HEK293 (cell line): ENCODE data around the gene COG3.

ENCODE experiments used
- CTCF ChIA-PET: fragments of 350-600 bp; formaldehyde crosslinking; extraction: SDS; loops from one replicate; lab custom pipeline; 2021; ENCODE audit warnings: antibody characterized with exemption; lab: Yijun Ruan, JAX
- POLR2A ChIA-PET: fragments of 300-600 bp; formaldehyde crosslinking; extraction: SDS; loops from one replicate; lab custom pipeline; 2020; ENCODE audit warnings: antibody characterized with exemption, inconsistent platforms; lab: Yijun Ruan, JAX
- H3K27ac ChIP-seq: fragments of 200-500 bp; sonication (Bioruptor generic); 2 replicates; pipeline ENCODE4 v1.5.1; 2014; ENCODE audit warnings: low read depth, low read length, control low read depth, inconsistent platforms; ENCODE audit errors: extremely low read depth
- H3K36me3 ChIP-seq, 2 experiments: fragments of 200-500 bp in 1 of 2; sonication (Bioruptor generic) in 1 of 2; 1 replicate in 1 of 2; 2 replicates in 1 of 2; pipeline ENCODE4 v1.5.1; 2014 to 2017; ENCODE audit warnings: inconsistent platforms in 2 of 2, low read length in 2 of 2; ENCODE audit not compliant: control insufficient read depth in 2 of 2, insufficient read depth in 1 of 2
- H3K4me1 ChIP-seq: fragments of 200-500 bp; sonication (Bioruptor generic); 2 replicates; pipeline ENCODE4 v1.5.1; 2014; ENCODE audit warnings: mild to moderate bottlenecking, low read length, inconsistent platforms; ENCODE audit not compliant: control insufficient read depth, insufficient read depth
- H3K4me3 ChIP-seq: 2 replicates; pipeline ENCODE4 v1.5.1; 2011; ENCODE audit warnings: low read depth, mild to moderate bottlenecking, control low read depth, low read length, moderate library complexity
- H3K9me3 ChIP-seq: fragments of 200-500 bp; sonication (Bioruptor generic); 2 replicates; pipeline ENCODE4 v1.5.1; 2014; ENCODE audit warnings: low read depth, low read length, inconsistent platforms; ENCODE audit not compliant: control insufficient read depth, insufficient read depth
- BCL11B ChIP-seq: fragments of 450-650 bp; formaldehyde crosslinking; IDR thresholded peaks from 2 replicates; pipeline ENCODE4 v1.5.1; 2016; ENCODE audit warnings: low read depth, missing biosample characterization, missing genetic modification characterization
- GFI1B ChIP-seq: fragments of 450-650 bp; formaldehyde crosslinking; IDR thresholded peaks from 2 replicates; pipeline ENCODE4 v1.5.1; 2016; ENCODE audit warnings: missing biosample characterization, missing genetic modification characterization
- HOXC10 ChIP-seq: sonication (generic); formaldehyde crosslinking; IDR thresholded peaks from 2 replicates; pipeline ENCODE4 v1.8.1; 2023; ENCODE audit warnings: mild to moderate bottlenecking, missing genetic modification reagents
- KLF17 ChIP-seq: fragments of 450-650 bp; formaldehyde crosslinking; IDR thresholded peaks from 2 replicates; pipeline ENCODE4 v1.5.1; 2016; ENCODE audit warnings: missing biosample characterization, missing genetic modification characterization
- MZF1 ChIP-seq: fragments of 450-650 bp; formaldehyde crosslinking; IDR thresholded peaks from 2 replicates; pipeline ENCODE4 v1.5.1; 2017; ENCODE audit warnings: missing biosample characterization, missing genetic modification characterization, borderline replicate concordance
- RBAK ChIP-seq: fragments of 450-650 bp; formaldehyde crosslinking; IDR thresholded peaks from 2 replicates; pipeline ENCODE4 v1.5.1; 2016; ENCODE audit warnings: missing biosample characterization, missing genetic modification characterization
- SETDB1 ChIP-seq: IDR thresholded peaks from one replicate; pipeline ENCODE4 v1.6.1; 2017; ENCODE audit warnings: mild to moderate bottlenecking, low read length, moderate library complexity, mixed read lengths; ENCODE audit not compliant: insufficient read length
- SP2 ChIP-seq: fragments of 450-650 bp; formaldehyde crosslinking; IDR thresholded peaks from 2 replicates; pipeline ENCODE4 v1.5.1; 2016; ENCODE audit warnings: missing biosample characterization, missing genetic modification characterization
- ZBTB7A ChIP-seq: fragments of 450-650 bp; formaldehyde crosslinking; IDR thresholded peaks from 2 replicates; pipeline ENCODE4 v1.5.1; 2016; ENCODE audit warnings: low read depth, missing biosample characterization, missing genetic modification characterization
- ZEB2 ChIP-seq: fragments of 450-650 bp; formaldehyde crosslinking; IDR thresholded peaks from 2 replicates; pipeline ENCODE4 v1.5.1; 2016; ENCODE audit warnings: missing biosample characterization, missing genetic modification characterization
- ZFP37 ChIP-seq: fragments of 450-650 bp; formaldehyde crosslinking; IDR thresholded peaks from 2 replicates; pipeline ENCODE4 v1.5.1; 2016; ENCODE audit warnings: missing biosample characterization, missing genetic modification characterization
- ZFP69B ChIP-seq: fragments of 450-650 bp; formaldehyde crosslinking; IDR thresholded peaks from 2 replicates; pipeline ENCODE4 v1.5.1; 2016; ENCODE audit warnings: missing biosample characterization, missing genetic modification characterization
- ZNF155 ChIP-seq: fragments of 450-650 bp; formaldehyde crosslinking; IDR thresholded peaks from 2 replicates; pipeline ENCODE4 v1.5.1; 2016; ENCODE audit warnings: missing biosample characterization, missing genetic modification characterization
- ZNF202 ChIP-seq: fragments of 450-650 bp; formaldehyde crosslinking; IDR thresholded peaks from 2 replicates; pipeline ENCODE4 v1.5.1; 2016; ENCODE audit warnings: missing biosample characterization, missing genetic modification characterization, borderline replicate concordance
- ZNF211 ChIP-seq: fragments of 450-650 bp; formaldehyde crosslinking; IDR thresholded peaks from 2 replicates; pipeline ENCODE4 v1.5.1; 2016; ENCODE audit warnings: low read depth, missing biosample characterization, missing genetic modification characterization
- ZNF335 ChIP-seq: fragments of 450-650 bp; formaldehyde crosslinking; conservative IDR thresholded peaks from 2 replicates; pipeline ENCODE4 v1.5.1; 2016; ENCODE audit warnings: missing biosample characterization, missing genetic modification characterization
- ZNF354C ChIP-seq: fragments of 450-650 bp; formaldehyde crosslinking; IDR thresholded peaks from 2 replicates; pipeline ENCODE4 v1.5.1; 2016; ENCODE audit warnings: missing biosample characterization, missing genetic modification characterization, low read depth, borderline replicate concordance
- ZNF37A ChIP-seq: fragments of 450-650 bp; IDR thresholded peaks from 2 replicates; pipeline ENCODE4 v1.5.1; 2018; ENCODE audit warnings: missing biosample characterization, missing genetic modification characterization
- ZNF426 ChIP-seq: fragments of 450-650 bp; formaldehyde crosslinking; IDR thresholded peaks from 2 replicates; pipeline ENCODE4 v1.5.1; 2017; ENCODE audit warnings: missing biosample characterization, missing genetic modification characterization, mild to moderate bottlenecking, inconsistent platforms, moderate library complexity
- ZNF549 ChIP-seq: fragments of 450-650 bp; IDR thresholded peaks from 2 replicates; pipeline ENCODE4 v1.5.1; 2018; ENCODE audit warnings: missing biosample characterization, missing genetic modification characterization, mild to moderate bottlenecking, inconsistent platforms, moderate library complexity
- ZNF571 ChIP-seq: fragments of 450-650 bp; formaldehyde crosslinking; IDR thresholded peaks from 2 replicates; pipeline ENCODE4 v1.5.0; 2017; ENCODE audit warnings: missing biosample characterization, missing genetic modification characterization
- ZNF580 ChIP-seq: fragments of 450-650 bp; formaldehyde crosslinking; IDR thresholded peaks from 2 replicates; pipeline ENCODE4 v1.5.1; 2016; ENCODE audit warnings: missing biosample characterization, missing genetic modification characterization
- ZNF585B ChIP-seq: fragments of 450-650 bp; formaldehyde crosslinking; IDR thresholded peaks from 2 replicates; pipeline ENCODE4 v1.5.1; 2016; ENCODE audit warnings: missing biosample characterization, missing genetic modification characterization
- ZNF610 ChIP-seq: fragments of 450-650 bp; formaldehyde crosslinking; IDR thresholded peaks from 2 replicates; pipeline ENCODE4 v1.5.1; 2016; ENCODE audit warnings: missing biosample characterization, missing genetic modification characterization, borderline replicate concordance
- ZNF623 ChIP-seq: fragments of 450-650 bp; formaldehyde crosslinking; IDR thresholded peaks from 2 replicates; pipeline ENCODE4 v1.5.1; 2016; ENCODE audit warnings: missing biosample characterization, missing genetic modification characterization
- ZNF747 ChIP-seq: fragments of 450-650 bp; formaldehyde crosslinking; IDR thresholded peaks from 2 replicates; pipeline ENCODE4 v1.5.1; 2016; ENCODE audit warnings: missing biosample characterization, missing genetic modification characterization
- ZSCAN18 ChIP-seq: fragments of 450-650 bp; formaldehyde crosslinking; IDR thresholded peaks from 2 replicates; pipeline ENCODE4 v1.5.1; 2016; ENCODE audit warnings: missing biosample characterization, missing genetic modification characterization
- ZSCAN30 ChIP-seq: fragments of 450-650 bp; IDR thresholded peaks from 2 replicates; pipeline ENCODE4 v1.5.1; 2018; ENCODE audit warnings: missing biosample characterization, mild to moderate bottlenecking, missing genetic modification characterization, moderate library complexity
- TF ChIP-seq, protein P1 (sequence below): fragments of 450-650 bp; formaldehyde crosslinking; IDR thresholded peaks from 2 replicates; pipeline ENCODE4 v1.5.1; 2016; ENCODE audit warnings: missing biosample characterization, missing genetic modification characterization
- TF ChIP-seq, protein P2 (sequence below): fragments of 450-650 bp; formaldehyde crosslinking; IDR thresholded peaks from 2 replicates; pipeline ENCODE4 v1.5.1; 2016; ENCODE audit warnings: missing biosample characterization, missing genetic modification characterization
- TF ChIP-seq, protein P3 (sequence below): IDR thresholded peaks from 2 replicates; pipeline ENCODE4 v1.6.1; 2011; ENCODE audit warnings: mild to moderate bottlenecking, low read depth, low read length, borderline replicate concordance

COG3 gene

DNA sequence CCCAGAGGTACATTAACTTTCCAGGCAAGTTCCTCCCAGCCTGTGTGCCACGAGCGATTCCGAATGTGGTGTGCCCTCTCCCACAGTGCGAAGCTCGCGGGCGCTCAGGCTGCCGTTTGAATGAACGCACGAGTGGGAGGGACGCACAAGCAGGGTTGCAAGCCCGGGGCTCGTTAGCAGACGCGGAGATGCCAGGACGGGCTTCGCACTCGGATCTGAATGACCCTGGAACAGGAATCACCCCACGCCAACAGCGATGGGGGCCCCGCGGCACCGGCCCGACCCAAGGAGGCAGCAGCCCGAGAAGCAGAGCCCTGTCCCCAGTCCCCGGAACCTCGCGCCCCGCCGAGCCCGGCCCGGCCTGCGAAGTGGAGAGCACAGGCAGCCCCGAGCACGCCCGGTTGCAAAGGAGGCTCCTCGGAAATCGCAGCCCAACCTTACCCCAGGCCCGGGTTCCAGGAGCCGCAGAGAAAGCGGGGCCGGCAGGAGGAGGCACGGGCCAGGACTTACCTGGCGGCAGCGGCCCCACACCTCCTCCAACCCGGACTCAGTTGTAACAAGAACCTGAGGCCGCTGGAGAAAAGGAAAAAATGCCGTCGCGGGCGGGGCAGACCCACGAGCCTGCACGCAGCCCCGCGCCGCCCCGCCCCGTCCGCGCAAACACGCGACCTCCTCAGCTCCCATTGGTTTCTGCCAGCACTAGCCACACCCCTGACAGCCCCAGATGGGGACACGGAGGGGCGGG is 46.8 kb upstream of the COG3 start, which contains the start of gene SLC25A30:
TSS of gene SLC25A30 (minus strand) at position 584 of the 745 bp plus-strand sequence. CDS start 6,948 bp downstream, outside the sequence.
- ChIA-PET CTCF (interaction anchor here (0.7 to 1.1 kb wide), 2 partner anchors 9 to 278 kb away, joined by 3 to 4 read pairs; no protein-coding TSS in a partner anchor), POLR2A (interaction anchor here (0.6 to 1.9 kb wide), 7 partner anchors 11 to 472 kb away, joined by 3 to 7 read pairs (median 3); partner anchors contain the start of genes COG3 and TPT1)
- Histone ChIP-seq H3K27ac (peak within 1 kb of the TSS; percentile 77), H3K4me3 (peak within 1 kb of the TSS; percentile 70), H3K9me3 (no peaks in the 10 kb centered on the region), H3K4me1 (no peaks in the 10 kb centered on the region), H3K36me3 (no peaks in the 10 kb centered on the region)
- TF ChIP-seq GFI1B (tag by site-specific recombination) (no peak), ZNF623 (tag by site-specific recombination) (no peak), ZNF354C (tag by site-specific recombination) (no peak), ZFP37 (peak; percentile 83), ZNF426 (tag by site-specific recombination) (no peak), ZNF202 (tag by site-specific recombination) (no peak), SETDB1 (no peak), ZNF580 (tag by site-specific recombination) (no peak), ZSCAN30 (peak; percentile 88), ZNF610 (tag by site-specific recombination) (no peak), ZSCAN18 (tag by site-specific recombination) (no peak), ZEB2 (peak; percentile 85; the same call in 1 of the 2 replicates), RBAK (no peak), ZNF571 (tag by site-specific recombination) (no peak), ZNF747 (no peak), HOXC10 (no peak), ZNF585B (tag by site-specific recombination) (no peak), MZF1 (no peak), ZNF155 (no peak), ZNF211 (tag by site-specific recombination) (no peak), ZFP69B (tag by site-specific recombination) (no peak; the same call in 1 of the 2 replicates), ZNF549 (no peak), ZNF335 (tag by site-specific recombination) (peak; percentile 70; the same call in 1 of the 2 replicates), ZBTB7A (tag by site-specific recombination) (peak; percentile 26; the same call in 1 of the 2 replicates), SP2 (peak; percentile 93), ZNF37A (no peak), BCL11B (tag by site-specific recombination) (no peak), KLF17 (tag by site-specific recombination) (no peak; the same call in none of the 2 replicates)
- TF ChIP-seq, protein P1, sequence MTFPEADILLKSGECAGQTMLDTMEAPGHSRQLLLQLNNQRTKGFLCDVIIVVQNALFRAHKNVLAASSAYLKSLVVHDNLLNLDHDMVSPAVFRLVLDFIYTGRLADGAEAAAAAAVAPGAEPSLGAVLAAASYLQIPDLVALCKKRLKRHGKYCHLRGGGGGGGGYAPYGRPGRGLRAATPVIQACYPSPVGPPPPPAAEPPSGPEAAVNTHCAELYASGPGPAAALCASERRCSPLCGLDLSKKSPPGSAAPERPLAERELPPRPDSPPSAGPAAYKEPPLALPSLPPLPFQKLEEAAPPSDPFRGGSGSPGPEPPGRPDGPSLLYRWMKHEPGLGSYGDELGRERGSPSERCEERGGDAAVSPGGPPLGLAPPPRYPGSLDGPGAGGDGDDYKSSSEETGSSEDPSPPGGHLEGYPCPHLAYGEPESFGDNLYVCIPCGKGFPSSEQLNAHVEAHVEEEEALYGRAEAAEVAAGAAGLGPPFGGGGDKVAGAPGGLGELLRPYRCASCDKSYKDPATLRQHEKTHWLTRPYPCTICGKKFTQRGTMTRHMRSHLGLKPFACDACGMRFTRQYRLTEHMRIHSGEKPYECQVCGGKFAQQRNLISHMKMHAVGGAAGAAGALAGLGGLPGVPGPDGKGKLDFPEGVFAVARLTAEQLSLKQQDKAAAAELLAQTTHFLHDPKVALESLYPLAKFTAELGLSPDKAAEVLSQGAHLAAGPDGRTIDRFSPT: peak; percentile 1; the same call in 1 of the 2 replicates
- TF ChIP-seq, protein P2, sequence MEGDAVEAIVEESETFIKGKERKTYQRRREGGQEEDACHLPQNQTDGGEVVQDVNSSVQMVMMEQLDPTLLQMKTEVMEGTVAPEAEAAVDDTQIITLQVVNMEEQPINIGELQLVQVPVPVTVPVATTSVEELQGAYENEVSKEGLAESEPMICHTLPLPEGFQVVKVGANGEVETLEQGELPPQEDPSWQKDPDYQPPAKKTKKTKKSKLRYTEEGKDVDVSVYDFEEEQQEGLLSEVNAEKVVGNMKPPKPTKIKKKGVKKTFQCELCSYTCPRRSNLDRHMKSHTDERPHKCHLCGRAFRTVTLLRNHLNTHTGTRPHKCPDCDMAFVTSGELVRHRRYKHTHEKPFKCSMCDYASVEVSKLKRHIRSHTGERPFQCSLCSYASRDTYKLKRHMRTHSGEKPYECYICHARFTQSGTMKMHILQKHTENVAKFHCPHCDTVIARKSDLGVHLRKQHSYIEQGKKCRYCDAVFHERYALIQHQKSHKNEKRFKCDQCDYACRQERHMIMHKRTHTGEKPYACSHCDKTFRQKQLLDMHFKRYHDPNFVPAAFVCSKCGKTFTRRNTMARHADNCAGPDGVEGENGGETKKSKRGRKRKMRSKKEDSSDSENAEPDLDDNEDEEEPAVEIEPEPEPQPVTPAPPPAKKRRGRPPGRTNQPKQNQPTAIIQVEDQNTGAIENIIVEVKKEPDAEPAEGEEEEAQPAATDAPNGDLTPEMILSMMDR (tag by site-specific recombination): no peak
- TF ChIP-seq, protein P3, sequence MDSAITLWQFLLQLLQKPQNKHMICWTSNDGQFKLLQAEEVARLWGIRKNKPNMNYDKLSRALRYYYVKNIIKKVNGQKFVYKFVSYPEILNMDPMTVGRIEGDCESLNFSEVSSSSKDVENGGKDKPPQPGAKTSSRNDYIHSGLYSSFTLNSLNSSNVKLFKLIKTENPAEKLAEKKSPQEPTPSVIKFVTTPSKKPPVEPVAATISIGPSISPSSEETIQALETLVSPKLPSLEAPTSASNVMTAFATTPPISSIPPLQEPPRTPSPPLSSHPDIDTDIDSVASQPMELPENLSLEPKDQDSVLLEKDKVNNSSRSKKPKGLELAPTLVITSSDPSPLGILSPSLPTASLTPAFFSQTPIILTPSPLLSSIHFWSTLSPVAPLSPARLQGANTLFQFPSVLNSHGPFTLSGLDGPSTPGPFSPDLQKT: no peak
